H1 (cell line): Measurements from ENCODE around the gene OR8K5. TPM values are rescaled to one million over a fixed set of nuclear protein-coding genes. Genes with fewer than 3 reads are reported as not detected.

Experiments
- CTCF ChIA-PET: fragments of 300-600 bp; sonication (Branson Sonifier 250); formaldehyde crosslinking; loops from one replicate; lab custom pipeline; 2021; ENCODE audit not compliant: partially characterized antibody; lab: Charles Lee
- POLR2A ChIA-PET: fragments of 300-600 bp; sonication (Branson Sonifier 250); formaldehyde crosslinking; loops from one replicate; lab custom pipeline; 2021; ENCODE audit warnings: inconsistent platforms; ENCODE audit not compliant: partially characterized antibody; lab: Charles Lee
- DNase-seq, 2 experiments: peaks; one replicate each; pipeline versions ENCODE4 v3.0.0 to v3.0.0-alpha.2; 2010 to 2022; ENCODE audit warnings: low spot score in 2 of 2, low read depth in 1 of 2, mixed read lengths in 1 of 2
- FAIRE-seq: peaks from 2 replicates; lab custom pipeline; 2011; peaks lifted over from hg19 to GRCh38; lab: Jason Lieb, UNC
- H2AFZ ChIP-seq: 2 replicates; pipeline ENCODE4 v1.8.1; 2012; ENCODE audit warnings: low read length, inconsistent platforms
- H2AK5ac ChIP-seq: 2 replicates; pipeline ENCODE4 v1.6.1; 2013; ENCODE audit warnings: low read depth, low read length
- H2BK120ac ChIP-seq: replicated peaks from 2 replicates; pipeline ENCODE3; 2013; ENCODE audit warnings: low read depth, low read length, inconsistent platforms
- H2BK12ac ChIP-seq: 2 replicates; pipeline ENCODE4 v1.6.1; 2013; ENCODE audit warnings: low read depth, low read length
- H2BK15ac ChIP-seq: 2 replicates; pipeline ENCODE4 v1.6.1; 2013; ENCODE audit warnings: low read length
- H2BK20ac ChIP-seq: 2 replicates; pipeline ENCODE4 v1.6.1; 2013; ENCODE audit warnings: low read length
- H2BK5ac ChIP-seq: 2 replicates; pipeline ENCODE4 v1.6.1; 2013; ENCODE audit warnings: low read depth, low read length
- H3K14ac ChIP-seq: 2 replicates; pipeline ENCODE4 v1.6.1; 2013; ENCODE audit warnings: inconsistent platforms; ENCODE audit not compliant: insufficient read length
- H3K18ac ChIP-seq: 2 replicates; pipeline ENCODE4 v1.6.1; 2013; ENCODE audit warnings: low read length; ENCODE audit errors: extremely low read depth
- H3K23ac ChIP-seq: 2 replicates; pipeline ENCODE4 v1.6.1; 2013; ENCODE audit warnings: inconsistent platforms; ENCODE audit not compliant: insufficient read length
- H3K23me2 ChIP-seq: 2 replicates; pipeline ENCODE4 v1.6.1; 2013; ENCODE audit warnings: low read depth, low read length
- H3K27ac ChIP-seq: 2 replicates; pipeline ENCODE4 v1.6.1; 2011; ENCODE audit warnings: low read depth, low read length, inconsistent platforms
- H3K27me3 ChIP-seq, 4 experiments: replicated peaks in 1 of 4; 1 replicate in 1 of 4; 2 replicates in 3 of 4; pipeline versions ENCODE4 v1.6.1 to v1.8.1; 2011 to 2013; ENCODE audit warnings: low read length in 3 of 4, mild to moderate bottlenecking in 3 of 4, inconsistent platforms in 2 of 4, mixed read lengths in 2 of 4, moderate library complexity in 1 of 4; ENCODE audit not compliant: control insufficient read depth in 3 of 4, insufficient read depth in 3 of 4; ENCODE audit errors: extremely low read depth in 1 of 4
- H3K36me3 ChIP-seq, 4 experiments: 2 replicates each; pipeline versions ENCODE4 v1.6.1 to v1.8.1; 2011 to 2013; ENCODE audit warnings: mild to moderate bottlenecking in 4 of 4, low read length in 3 of 4, moderate library complexity in 2 of 4, control low read depth in 1 of 4, inconsistent platforms in 1 of 4; ENCODE audit not compliant: insufficient read depth in 4 of 4, control insufficient read depth in 2 of 4
- H3K4ac ChIP-seq: replicated peaks from 2 replicates; pipeline ENCODE3; 2013; ENCODE audit warnings: low read length, low read depth, mixed read lengths, inconsistent platforms; ENCODE audit not compliant: insufficient read length
- H3K4me1 ChIP-seq, 4 experiments: replicated peaks in 1 of 4; 1 replicate in 1 of 4; 2 replicates in 3 of 4; pipeline versions ENCODE4 v1.6.1 to v1.8.1; 2011 to 2013; ENCODE audit warnings: low read length in 3 of 4, inconsistent platforms in 2 of 4, mixed read lengths in 1 of 4; ENCODE audit not compliant: insufficient read depth in 4 of 4, control insufficient read depth in 3 of 4
- H3K4me2 ChIP-seq, 2 experiments: 2 replicates each; pipeline versions ENCODE4 v1.6.1 to v1.8.1; 2011 to 2013; ENCODE audit warnings: low read depth in 2 of 2, low read length in 2 of 2, control low read depth in 1 of 2, inconsistent platforms in 1 of 2, mild to moderate bottlenecking in 1 of 2; ENCODE audit not compliant: insufficient read depth in 1 of 2
- H3K4me3 ChIP-seq, 4 experiments: fragments of 200-600, 300-600 bp in 1 of 4; sonication (generic), shearing (Covaris generic), sonication (Bioruptor Twin) in 1 of 4; 2 replicates each; pipeline versions ENCODE4 v1.5.1 to v1.8.1; 2011 to 2016; ENCODE audit warnings: low read length in 4 of 4, low read depth in 3 of 4, control low read depth in 2 of 4, inconsistent platforms in 2 of 4, mild to moderate bottlenecking in 2 of 4, mixed read lengths in 1 of 4, moderate library complexity in 1 of 4; ENCODE audit not compliant: insufficient read depth in 2 of 4; ENCODE audit errors: extremely low read depth in 1 of 4
- H3K56ac ChIP-seq: replicated peaks from 2 replicates; pipeline ENCODE3; 2013; ENCODE audit warnings: low read depth, mild to moderate bottlenecking, mixed read lengths, low read length, inconsistent platforms; ENCODE audit not compliant: insufficient read length
- H3K79me1 ChIP-seq: 2 replicates; pipeline ENCODE4 v1.6.1; 2013; ENCODE audit warnings: low read depth, low read length, control low read depth
- H3K79me2 ChIP-seq, 2 experiments: 2 replicates each; pipeline versions ENCODE4 v1.6.1 to v1.8.1; 2012 to 2013; ENCODE audit warnings: low read length in 2 of 2, mild to moderate bottlenecking in 2 of 2, inconsistent platforms in 1 of 2; ENCODE audit not compliant: insufficient read depth in 2 of 2, control insufficient read depth in 1 of 2
- H3K9ac ChIP-seq, 4 experiments: replicated peaks in 1 of 4; 1 replicate in 1 of 4; 2 replicates in 3 of 4; pipeline versions ENCODE4 v1.6.1 to v1.8.1; 2011 to 2013; ENCODE audit warnings: low read depth in 3 of 4, low read length in 3 of 4, control low read depth in 2 of 4, mild to moderate bottlenecking in 2 of 4, moderate library complexity in 2 of 4, inconsistent platforms in 1 of 4; ENCODE audit errors: extremely low read depth in 1 of 4
- H3K9me3 ChIP-seq, 2 experiments: 2 replicates each; pipeline versions ENCODE4 v1.6.1 to v1.8.1; 2012 to 2013; ENCODE audit warnings: mild to moderate bottlenecking in 2 of 2, moderate library complexity in 2 of 2, control low read depth in 1 of 2, inconsistent platforms in 1 of 2, low read depth in 1 of 2, low read length in 1 of 2, mixed read lengths in 1 of 2; ENCODE audit not compliant: insufficient read depth in 2 of 2
- H4K20me1 ChIP-seq, 2 experiments: replicated peaks in 1 of 2; 2 replicates each; pipeline versions ENCODE3 to v1.8.1; 2011 to 2013; ENCODE audit warnings: inconsistent platforms in 2 of 2, low read length in 2 of 2, mild to moderate bottlenecking in 1 of 2; ENCODE audit not compliant: insufficient read depth in 2 of 2, control insufficient read depth in 1 of 2
- H4K5ac ChIP-seq: 2 replicates; pipeline ENCODE4 v1.6.1; 2013; ENCODE audit warnings: low read length, low read depth, mixed read lengths, inconsistent platforms; ENCODE audit not compliant: insufficient read length
- H4K8ac ChIP-seq: 2 replicates; pipeline ENCODE4 v1.8.0; 2013; ENCODE audit warnings: mild to moderate bottlenecking, moderate library complexity, low read length, inconsistent platforms; ENCODE audit not compliant: insufficient read depth; ENCODE audit errors: extremely low read depth
- H4K91ac ChIP-seq: replicated peaks from 2 replicates; pipeline ENCODE3; 2013; ENCODE audit warnings: low read length, mixed read lengths, inconsistent platforms; ENCODE audit not compliant: insufficient read length
- CBX5 ChIP-seq: fragments of 300-800, 300-1000 bp; sonication (generic); IDR thresholded peaks from 2 replicates; pipeline ENCODE4 v1.7.1; 2016; ENCODE audit warnings: antibody characterized with exemption, low read length, low read depth
- CREB1 ChIP-seq: IDR thresholded peaks from 2 replicates; pipeline ENCODE4 v1.6.1; 2012; ENCODE audit warnings: inconsistent platforms
- CTBP2 ChIP-seq: IDR thresholded peaks from 2 replicates; pipeline ENCODE4 v1.7.0; 2011; ENCODE audit warnings: borderline replicate concordance, mild to moderate bottlenecking, moderate library complexity, mixed read lengths, low read length; ENCODE audit not compliant: insufficient read depth, insufficient read length
- EP300 ChIP-seq, 2 experiments: IDR thresholded peaks; 1 replicate in 1 of 2; 2 replicates in 1 of 2; pipeline ENCODE4 v1.6.1; 2011 to 2012; ENCODE audit warnings: low read depth in 2 of 2, low read length in 2 of 2, mild to moderate bottlenecking in 2 of 2, borderline replicate concordance in 1 of 2, inconsistent platforms in 1 of 2, moderate library complexity in 1 of 2
- NRF1 ChIP-seq: IDR thresholded peaks from 2 replicates; pipeline ENCODE4 v1.6.1; 2011; ENCODE audit warnings: mild to moderate bottlenecking, low read depth, low read length, improper control_type of control experiment
- POLR2AphosphoS5 ChIP-seq: IDR thresholded peaks from 2 replicates; pipeline ENCODE4 v1.6.1; 2011; ENCODE audit warnings: low read depth, low read length
- RFX5 ChIP-seq: IDR thresholded peaks from 2 replicates; pipeline ENCODE4 v1.6.1; 2011; ENCODE audit warnings: low read depth, low read length, improper control_type of control experiment, borderline replicate concordance
- RXRA ChIP-seq: IDR thresholded peaks from 2 replicates; pipeline ENCODE4 v1.6.1; 2011; ENCODE audit warnings: low read depth, mild to moderate bottlenecking, low read length, moderate library complexity; ENCODE audit not compliant: insufficient read depth
- SAP30 ChIP-seq: fragments of 300-600 bp; sonication (generic); IDR thresholded peaks from 2 replicates; pipeline ENCODE4 v1.7.1; 2012; ENCODE audit warnings: low read length, moderate library complexity, mild to moderate bottlenecking, inconsistent platforms; ENCODE audit not compliant: insufficient read depth, insufficient replicate concordance
- SIN3A ChIP-seq, 2 experiments: IDR thresholded peaks in 1 of 2; conservative IDR thresholded peaks in 1 of 2; 2 replicates each; pipeline ENCODE4 v1.6.1; 2011 to 2012; ENCODE audit warnings: low read length in 2 of 2, improper control_type of control experiment in 1 of 2, low read depth in 1 of 2, mild to moderate bottlenecking in 1 of 2
- TAF1 ChIP-seq: IDR thresholded peaks from 2 replicates; pipeline ENCODE4 v1.6.1; 2011; ENCODE audit warnings: mild to moderate bottlenecking, low read depth, low read length
- USF2 ChIP-seq: IDR thresholded peaks from 2 replicates; pipeline ENCODE4 v1.6.1; 2011; ENCODE audit warnings: low read length, improper control_type of control experiment
- ZNF274 ChIP-seq: IDR thresholded peaks from 2 replicates; pipeline ENCODE4 v1.7.0; 2012; ENCODE audit warnings: low read length, borderline replicate concordance; ENCODE audit errors: extremely low read depth
- WGBS, 2 experiments: shearing (Covaris generic) in 1 of 2; methylation state at CpG; one replicate each; pipeline versions ENCODE4 v1.1.6 to v1.1.7; 2013 to 2015; ENCODE audit warnings: low lambda C conversion rate in 2 of 2, mixed read lengths in 2 of 2, inconsistent platforms in 1 of 2, low coverage in 1 of 2, missing lambda C conversion rate in 1 of 2; ENCODE audit not compliant: insufficient replicate concordance in 2 of 2, insufficient coverage in 1 of 2, insufficient read length in 1 of 2; ENCODE audit errors: extremely low coverage in 1 of 2, missing lambda C conversion rate in 1 of 2; 5-methylcytosine and 5-hydroxymethylcytosine counted together
- polyA plus RNA-seq, 7 experiments: library from polyadenylated mRNA; depleted of rRNA in 3 of 7; stranded (reverse) in 5 of 7; unstranded in 2 of 7; fragments of >200 nt in 5 of 7; fragments of 200-250 nt in 2 of 7; gene quantifications; 1 replicate in 5 of 7; 2 replicates in 1 of 7; 4 replicates in 1 of 7; pipeline versions ENCODE4 v1.2.1 to v1.2.3, GENCODE V29; 2011 to 2013; ENCODE audit warnings: missing spikeins in 2 of 7, mixed read lengths in 2 of 7
- total RNA-seq: library from RNA; stranded (reverse); fragmentation: NEBNext Ultra II Directional; extraction: Animal tissue kit (Norgen Biotek cat#: 25700); gene quantifications from 2 replicates; pipeline ENCODE4 v1.2.1, GENCODE V29; 2021

The OR8K5 gene
- total and polyA plus RNA-seq, 2 of the 8 experiments (the other 6 are each of a cell fraction or from before 2014, with no cell fraction given) = not detected

DNA sequence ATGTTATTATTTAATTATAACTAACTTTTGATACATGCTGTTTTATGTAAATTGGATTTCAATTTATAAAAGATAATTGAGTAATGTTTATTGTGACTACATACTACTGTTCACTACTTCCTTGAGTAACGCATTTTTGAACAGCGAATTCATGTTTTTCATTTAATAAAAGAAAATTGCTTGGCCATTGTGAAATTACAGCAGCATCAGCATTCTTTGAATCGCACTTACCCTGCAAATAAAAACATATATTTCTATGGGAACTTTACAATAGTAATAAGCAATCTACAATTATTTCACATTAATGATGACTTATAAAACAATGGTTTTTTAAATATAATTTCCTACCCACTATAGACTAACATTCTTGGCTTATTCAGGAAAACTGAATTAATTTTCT, 36.6 kb upstream of the OR8K5 start:
- H2BK5ac ChIP-seq = no peak overlapping the region
- H3K27ac ChIP-seq = no peak overlapping the region
- no peaks in the 10 kb centered on the region for H3K79me2 ChIP-seq
- no peak overlapping the region for H3K23ac ChIP-seq
- no peak overlapping the region for H3K4ac ChIP-seq
- 88% methylated on average over 3 of the region's 3 CpGs; no CpG with 5 or more reads in 1 of the 2 experiments for WGBS, 2 experiments
- DNase-seq = no peak
- no peaks in the 10 kb centered on the region for H3K27me3 ChIP-seq
- no peak for FAIRE-seq
- ChIA-PET CTCF (no interaction called here), POLR2A (no interaction called here)
- no peak overlapping the region for H3K4me3 ChIP-seq
- H4K5ac ChIP-seq = no peak overlapping the region
- H3K36me3 ChIP-seq = no peaks in the 10 kb centered on the region
- H3K14ac ChIP-seq = no peak overlapping the region
- no peaks in the 10 kb centered on the region for H3K4me1 ChIP-seq
- H2BK12ac ChIP-seq = no peak overlapping the region
- no peak overlapping the region for H2AK5ac ChIP-seq
- H3K23me2 ChIP-seq = no peaks in the 10 kb centered on the region
- H3K9me3 ChIP-seq = 0 out of 4 replicates have a peak, but pooled peaks cover 0 to 3% of the 10 kb centered on the region in 2 experiments
- H4K20me1 ChIP-seq = no peaks in the 10 kb centered on the region
- H2BK120ac ChIP-seq = no peak overlapping the region
- H3K4me2 ChIP-seq = no peak overlapping the region
- H2BK20ac ChIP-seq = no peak overlapping the region
- no peak overlapping the region for H4K8ac ChIP-seq
- no peak overlapping the region for H3K18ac ChIP-seq
- no peak overlapping the region for H2BK15ac ChIP-seq
- H3K79me1 ChIP-seq = no peaks in the 10 kb centered on the region
- H2AFZ ChIP-seq = no peak overlapping the region
- H3K9ac ChIP-seq = no peak overlapping the region
- no peak overlapping the region for H4K91ac ChIP-seq
- H3K56ac ChIP-seq = no peak overlapping the region
- no peak for TF ChIP-seq POLR2AphosphoS5
- TF ChIP-seq RXRA = no peak
- no peak for TF ChIP-seq EP300 (IDR thresholded peaks at IDR 0.05; ENCODE audit: borderline replicate concordance in 1 of 2, low read depth in 2 of 2, low read length in 2 of 2)
- no peak for TF ChIP-seq SAP30
- no peak for TF ChIP-seq NRF1
- no peak for TF ChIP-seq CBX5
- TF ChIP-seq CREB1 = no peak
- no peak for TF ChIP-seq USF2
- no peak for TF ChIP-seq ZNF274
- no peak for TF ChIP-seq TAF1
- TF ChIP-seq SIN3A (conservative IDR thresholded peaks at IDR 0.05 in 1 of 2, IDR thresholded peaks at IDR 0.05 in 1 of 2; ENCODE audit: low read depth in 1 of 2, low read length in 2 of 2) = no peak
- no peak for TF ChIP-seq RFX5
- TF ChIP-seq CTBP2 = no peak
